OCI-LY3 (cell line): ENCODE data around the gene TAF4.

Experiments used
- CTCF ChIP-seq: fragments of 200-600, 300-600 bp; sonication (generic); IDR thresholded peaks from 2 replicates; pipeline ENCODE4 v1.5.1; 2014; ENCODE audit warnings: antibody characterized with exemption, low read length, low read depth
- EZH2phosphoT487 ChIP-seq: fragments of 200-600 bp; shearing (Covaris generic); IDR thresholded peaks from 2 replicates; pipeline ENCODE4 v1.6.1; 2018; ENCODE audit warnings: antibody characterized with exemption, mixed run types, low read depth

- TF ChIP-seq CTCF (no peak), EZH2phosphoT487 (no peak)
Measured at GRCh38 chr20:62006482-62006881, 59.2 kb downstream of the TAF4 start.
